Measurements from ENCODE around the gene NR2F2.

The NR2F2 gene

GRCh38 chr15:96330450-96331143, at the start of gene NR2F2:
Gene NR2F2, plus strand, starts transcription at chr15:96330700. Its CDS starts 1,406 bp downstream, at chr15:96332106.
- peak; percentile 99 for DNase-seq (ENCODE audit: low read depth)
- H3K4me3 ChIP-seq (ENCODE audit: low read length), result peak within 1 kb of the TSS; percentile 93
- TF ChIP-seq CTCF (conservative IDR thresholded peaks at IDR 0.05; ENCODE audit: low read length), result no peak

GRCh38 chr15:96285305-96285704, 45.2 kb upstream of the NR2F2 start:
- peak; percentile 70 for DNase-seq (ENCODE audit: low read depth)
- TF ChIP-seq CTCF (conservative IDR thresholded peaks at IDR 0.05; ENCODE audit: low read length), result no peak
- no peak overlapping the region for H3K4me3 ChIP-seq (ENCODE audit: low read length)

DNA sequence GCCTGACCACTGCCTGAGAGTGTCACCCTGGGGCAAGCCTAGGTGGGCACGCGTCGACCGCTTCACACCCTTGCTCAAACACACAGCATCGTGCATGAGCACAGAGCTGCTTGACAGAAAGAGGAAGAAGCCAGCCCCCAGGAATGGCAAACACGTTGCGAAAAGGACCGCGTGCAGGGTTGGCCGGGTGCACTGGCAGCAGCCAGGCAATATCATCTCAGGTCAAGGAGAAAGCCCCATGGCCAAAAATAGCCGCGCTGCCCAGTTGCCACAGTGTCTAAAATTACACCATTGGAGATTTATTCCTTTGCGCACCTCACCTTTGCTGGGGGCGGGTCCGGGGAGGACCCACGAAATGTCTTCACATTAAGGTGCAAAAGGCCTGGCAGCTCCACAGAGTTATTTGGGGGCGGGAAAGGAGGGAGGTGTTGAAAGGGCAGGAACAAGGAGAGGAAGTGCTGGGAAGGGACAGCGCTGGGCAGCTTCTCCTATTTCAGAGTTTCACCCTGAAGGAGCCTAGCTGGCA, 44.7 kb upstream of the NR2F2 start:
- no peak overlapping the region for H3K4me3 ChIP-seq (ENCODE audit: low read length)
- no peak for DNase-seq (ENCODE audit: low read depth)
- no peak for TF ChIP-seq CTCF (conservative IDR thresholded peaks at IDR 0.05; ENCODE audit: low read length)

DNA sequence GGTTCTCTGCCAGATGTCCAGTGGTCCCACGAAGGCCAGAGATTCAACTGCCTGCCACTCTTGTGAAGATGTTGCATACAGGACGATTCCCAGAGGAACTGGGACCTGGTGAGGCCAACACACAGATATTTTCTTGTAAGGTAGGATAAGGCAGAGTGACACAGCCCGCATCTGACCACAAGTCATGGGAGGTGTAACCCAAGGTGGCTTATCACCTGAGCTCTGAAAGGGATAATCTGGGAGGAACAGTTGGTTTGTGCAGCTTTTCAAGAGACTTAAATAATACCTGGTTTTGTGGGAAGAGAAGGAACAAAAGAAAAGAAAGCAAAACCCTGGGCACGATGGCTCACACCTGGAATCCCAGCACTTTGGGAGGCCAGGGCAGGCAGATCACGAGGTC, 39.8 kb upstream of the NR2F2 start:
- no peak for DNase-seq (ENCODE audit: low read depth)

DNA sequence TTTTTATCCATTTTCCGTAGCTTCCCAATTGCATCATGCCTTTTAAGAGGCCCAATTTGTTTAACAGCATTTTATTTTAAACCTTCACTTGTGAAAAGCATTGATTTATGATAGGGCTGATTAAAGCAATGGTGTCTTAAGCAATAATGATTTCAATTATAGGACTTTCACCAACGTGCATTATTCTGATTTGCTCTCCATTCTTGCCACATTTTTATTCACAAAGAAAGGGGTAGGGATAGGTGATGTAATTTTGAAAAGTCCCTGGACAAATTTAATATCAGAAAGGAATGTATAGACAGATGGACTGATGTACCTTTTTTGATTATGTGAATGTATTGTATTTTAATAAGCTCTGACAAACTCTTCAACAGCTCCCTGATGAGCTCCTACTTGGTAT, 37.9 kb upstream of the NR2F2 start:
- DNase-seq (ENCODE audit: low read depth), result no peak
- H3K4me3 ChIP-seq (ENCODE audit: low read length), result no peak overlapping the region
- no peak for TF ChIP-seq CTCF (conservative IDR thresholded peaks at IDR 0.05; ENCODE audit: low read length)

More for the DNA sequence above, 39.8 kb upstream of the NR2F2 start:
- TF ChIP-seq CTCF (conservative IDR thresholded peaks at IDR 0.05; ENCODE audit: low read length), result no peak
- no peak overlapping the region for H3K4me3 ChIP-seq (ENCODE audit: low read length)

DNA sequence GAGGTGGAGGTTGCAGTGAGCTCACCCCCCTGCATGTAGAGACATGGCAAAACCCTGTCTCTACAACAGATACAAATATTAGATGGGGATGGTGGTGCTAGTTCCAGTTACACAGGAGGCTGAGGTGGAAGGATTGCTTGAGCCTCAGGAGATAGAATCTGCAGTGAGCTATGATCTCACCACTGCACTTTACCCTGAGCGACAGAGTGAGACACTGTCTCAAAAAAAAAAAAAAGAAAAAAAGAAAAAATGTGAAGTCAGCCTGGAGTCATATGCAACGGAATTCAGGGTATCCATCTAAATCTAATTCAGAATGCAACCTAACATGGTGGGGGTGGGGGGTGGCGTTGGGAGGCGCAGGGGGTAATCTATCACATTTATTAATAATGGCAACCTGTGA, 37.1 kb upstream of the NR2F2 start:
- H3K4me3 ChIP-seq (ENCODE audit: low read length), result no peak overlapping the region
- no peak for TF ChIP-seq CTCF (conservative IDR thresholded peaks at IDR 0.05; ENCODE audit: low read length)
- no peak for DNase-seq (ENCODE audit: low read depth)

DNA sequence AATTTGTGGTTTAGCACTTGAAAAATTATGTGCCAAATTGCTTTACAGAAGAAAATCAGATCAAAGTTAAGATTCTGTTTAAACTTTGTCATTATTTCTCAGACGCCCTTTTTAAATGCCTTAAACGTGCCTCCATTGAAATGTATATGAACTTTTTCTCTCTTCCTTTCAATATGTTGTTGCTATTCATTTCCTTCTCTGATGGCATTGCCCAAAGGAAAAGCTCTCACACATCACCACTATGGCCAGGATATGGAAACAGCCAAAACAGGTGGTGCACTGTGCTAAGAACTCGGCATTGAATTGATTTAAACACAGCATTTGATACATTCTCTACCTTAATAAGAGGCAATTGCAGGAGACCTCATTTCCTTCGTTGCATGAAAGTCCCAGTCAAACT, 35.7 kb upstream of the NR2F2 start:
- DNase-seq (ENCODE audit: low read depth), result no peak
- no peak overlapping the region for H3K4me3 ChIP-seq (ENCODE audit: low read length)
- TF ChIP-seq CTCF (conservative IDR thresholded peaks at IDR 0.05; ENCODE audit: low read length), result no peak
